Keratinocyte (primary cell): ENCODE data around the gene DDX39B. TPM values are rescaled to one million over a fixed set of nuclear protein-coding genes. Genes with fewer than 3 reads are reported as not detected.

ENCODE experiments used
- DNase-seq: peaks from one replicate; pipeline ENCODE4 v3.0.0-alpha.2; 2011; ENCODE audit warnings: low read depth, missing footprints, low spot score
- FAIRE-seq: peaks from 2 replicates; lab custom pipeline; 2011; peaks lifted over from hg19 to GRCh38; lab: Jason Lieb, UNC
- H2AFZ ChIP-seq: 2 replicates; pipeline ENCODE4 v1.6.0; 2012; ENCODE audit warnings: low read length, control low read depth, inconsistent platforms; ENCODE audit not compliant: control insufficient read depth
- H3K27ac ChIP-seq: 2 replicates; pipeline ENCODE4 v1.5.1; 2011; ENCODE audit warnings: low read length; ENCODE audit not compliant: control insufficient read depth, insufficient read depth
- H3K27me3 ChIP-seq: 3 replicates; pipeline ENCODE4 v1.6.0; 2011; ENCODE audit warnings: low read length; ENCODE audit not compliant: control insufficient read depth, insufficient read depth; ENCODE audit errors: extremely low read depth
- H3K36me3 ChIP-seq, 2 experiments: 2 replicates in 1 of 2; 3 replicates in 1 of 2; pipeline ENCODE4 v1.5.1; 2011; ENCODE audit warnings: low read length in 2 of 2, mild to moderate bottlenecking in 1 of 2; ENCODE audit not compliant: control insufficient read depth in 2 of 2, insufficient read depth in 2 of 2; ENCODE audit errors: extremely low read depth in 1 of 2
- H3K4me1 ChIP-seq: 3 replicates; pipeline ENCODE4 v1.5.1; 2011; ENCODE audit warnings: low read length; ENCODE audit not compliant: control insufficient read depth, insufficient read depth; ENCODE audit errors: extremely low read depth
- H3K4me2 ChIP-seq: 3 replicates; pipeline ENCODE4 v1.6.0; 2011; ENCODE audit warnings: low read depth, low read length; ENCODE audit not compliant: control insufficient read depth, insufficient read depth; ENCODE audit errors: extremely low read depth
- H3K4me3 ChIP-seq, 3 experiments: fragments of 200-600 bp in 1 of 3; sonication (generic) in 1 of 3; 2 replicates in 2 of 3; 3 replicates in 1 of 3; pipeline ENCODE4 v1.5.1; 2011 to 2016; ENCODE audit warnings: low read length in 3 of 3, mild to moderate bottlenecking in 3 of 3, control low read depth in 2 of 3, inconsistent platforms in 1 of 3, low read depth in 1 of 3, mixed read lengths in 1 of 3, mixed run types in 1 of 3, moderate library complexity in 1 of 3; ENCODE audit not compliant: control insufficient read depth in 2 of 3, insufficient read depth in 2 of 3; ENCODE audit errors: extremely low read depth in 1 of 3
- H3K79me2 ChIP-seq: 2 replicates; pipeline ENCODE4 v1.6.0; 2012; ENCODE audit warnings: low read length; ENCODE audit not compliant: control insufficient read depth, insufficient read depth
- H3K9ac ChIP-seq: 3 replicates; pipeline ENCODE4 v1.6.0; 2011; ENCODE audit warnings: low read length; ENCODE audit not compliant: control insufficient read depth, insufficient read depth; ENCODE audit errors: extremely low read depth
- H3K9me1 ChIP-seq: 3 replicates; pipeline ENCODE4 v1.6.0; 2011; ENCODE audit warnings: low read length; ENCODE audit not compliant: control insufficient read depth, insufficient read depth; ENCODE audit errors: extremely low read depth
- H3K9me3 ChIP-seq: 2 replicates; pipeline ENCODE4 v1.5.1; 2012; ENCODE audit warnings: low read depth, low read length; ENCODE audit not compliant: control insufficient read depth
- H4K20me1 ChIP-seq: 3 replicates; pipeline ENCODE4 v1.6.0; 2011; ENCODE audit warnings: low read length; ENCODE audit not compliant: control insufficient read depth, insufficient read depth; ENCODE audit errors: extremely low read depth
- CTCF ChIP-seq, 3 experiments: IDR thresholded peaks in 1 of 3; conservative IDR thresholded peaks in 1 of 3; optimal IDR thresholded peaks in 1 of 3; 2 replicates in 2 of 3; 3 replicates in 1 of 3; pipeline versions ENCODE3 to v1.5.1; 2011; ENCODE audit warnings: low read length in 3 of 3, mild to moderate bottlenecking in 3 of 3, moderate library complexity in 2 of 3, control low read depth in 1 of 3, inconsistent platforms in 1 of 3; ENCODE audit not compliant: insufficient read depth in 2 of 3; ENCODE audit errors: extremely low read depth in 1 of 3
- EZH2 ChIP-seq: IDR thresholded peaks from one replicate; pipeline ENCODE4 v1.6.1; 2012; ENCODE audit warnings: inconsistent platforms, mild to moderate bottlenecking, low read length, moderate library complexity
- dilution Hi-C: fragments of 300-500 bp; cut with MboI; formaldehyde crosslinking; loops from one replicate; pipeline ENCODE4 v1.7.0; 2020; ENCODE audit warnings: low sequenced_read_pairs; ENCODE audit not compliant: extremely low pct_ligation_motif_present
- polyA plus RNA-seq, 5 experiments: library from polyadenylated mRNA; depleted of rRNA in 3 of 5; stranded (reverse) in 3 of 5; stranded (forward) in 1 of 5; unstranded in 1 of 5; fragments of >200 nt; gene quantifications; 1 replicate in 1 of 5; 2 replicates in 3 of 5; 3 replicates in 1 of 5; pipeline versions ENCODE4 v1.2.1 to v1.2.3, GENCODE V29; 2011 to 2012; ENCODE audit warnings: missing spikeins in 2 of 5, low read depth in 1 of 5, low replicate concordance in 1 of 5

Gene DDX39B
- polyA plus RNA-seq, 1 donor (not counting 4 experiments of a cell fraction or from before 2014, with no cell fraction given), result 314 TPM

- no peaks in the 10 kb centered on the region for H3K9me3 ChIP-seq
- H3K4me3 ChIP-seq, result no peak overlapping the region
- TF ChIP-seq CTCF (optimal IDR thresholded peaks at IDR 0.05 in 1 of 3, IDR thresholded peaks at IDR 0.05 in 1 of 3, conservative IDR thresholded peaks at IDR 0.05 in 1 of 3; ENCODE audit: extremely low read depth in 1 of 3, insufficient read depth in 2 of 3, low read length in 3 of 3), result no peak
- no peak for TF ChIP-seq EZH2
- peaks cover 7% of the 10 kb centered on the region for H4K20me1 ChIP-seq
- no peak for DNase-seq
- H3K4me2 ChIP-seq, result no peak overlapping the region
- peaks cover 5 to 17% of the 10 kb centered on the region in 2 experiments for H3K36me3 ChIP-seq
- FAIRE-seq, result no peak
- H3K9me1 ChIP-seq, result no peaks in the 10 kb centered on the region
- H3K27me3 ChIP-seq, result no peaks in the 10 kb centered on the region
- H3K79me2 ChIP-seq, result peaks cover 29% of the 10 kb centered on the region
- no peak overlapping the region for H3K27ac ChIP-seq
- H2AFZ ChIP-seq, result no peak overlapping the region
- dilution Hi-C loops, result no loop called here
- H3K4me1 ChIP-seq, result peaks cover 18% of the 10 kb centered on the region
- H3K9ac ChIP-seq, result no peak overlapping the region
Observed at GRCh38 chr6:31545291-31545690, 3.5 kb upstream of the DDX39B start.

GRCh38 chr6:31544676-31545075 is 2.9 kb upstream of the DDX39B start:
- H3K27me3 ChIP-seq, result no peaks in the 10 kb centered on the region
- H3K4me3 ChIP-seq, result no peak overlapping the region
- H3K9me3 ChIP-seq, result no peaks in the 10 kb centered on the region
- H3K4me1 ChIP-seq, result peaks cover 24% of the 10 kb centered on the region
- H4K20me1 ChIP-seq, result peaks cover 13% of the 10 kb centered on the region
- FAIRE-seq (no peak), DNase-seq (no peak)
- no peak overlapping the region for H3K9ac ChIP-seq
- H3K79me2 ChIP-seq, result peaks cover 34% of the 10 kb centered on the region
- H3K27ac ChIP-seq, result no peak overlapping the region
- no peaks in the 10 kb centered on the region for H3K9me1 ChIP-seq
- peaks cover 7 to 23% of the 10 kb centered on the region in 2 experiments for H3K36me3 ChIP-seq
- H3K4me2 ChIP-seq, result no peak overlapping the region
- dilution Hi-C loops, result no loop called here
- no peak overlapping the region for H2AFZ ChIP-seq
- no peak for TF ChIP-seq CTCF (optimal IDR thresholded peaks at IDR 0.05 in 1 of 3, IDR thresholded peaks at IDR 0.05 in 1 of 3, conservative IDR thresholded peaks at IDR 0.05 in 1 of 3; ENCODE audit: extremely low read depth in 1 of 3, insufficient read depth in 2 of 3, low read length in 3 of 3)
- no peak for TF ChIP-seq EZH2
